C4-2B (cell line): ENCODE measurements around the gene GGCT.

ENCODE experiments used
- CTCF ChIP-seq: fragments of 450-650 bp; conservative IDR thresholded peaks from 2 replicates; pipeline ENCODE4 v1.5.1; 2017; ENCODE audit warnings: mild to moderate bottlenecking
- ZFX ChIP-seq: fragments of 450-650 bp; IDR thresholded peaks from 2 replicates; pipeline ENCODE4 v1.6.1; 2017

- TF ChIP-seq CTCF (no peak), ZFX (peak; percentile 24; the same call in 1 of the 2 replicates)
Observed at GRCh38 chr7:30505174-30505697, 607 bp upstream of the GGCT start.
